ENCODE measurements around the gene FBXO22.
"Not testable (repeated sequence)": the region's sequence is repeated elsewhere in the genome, so short reads cannot be mapped to it uniquely, and the experiment has no call there.

The FBXO22 gene

DNA sequence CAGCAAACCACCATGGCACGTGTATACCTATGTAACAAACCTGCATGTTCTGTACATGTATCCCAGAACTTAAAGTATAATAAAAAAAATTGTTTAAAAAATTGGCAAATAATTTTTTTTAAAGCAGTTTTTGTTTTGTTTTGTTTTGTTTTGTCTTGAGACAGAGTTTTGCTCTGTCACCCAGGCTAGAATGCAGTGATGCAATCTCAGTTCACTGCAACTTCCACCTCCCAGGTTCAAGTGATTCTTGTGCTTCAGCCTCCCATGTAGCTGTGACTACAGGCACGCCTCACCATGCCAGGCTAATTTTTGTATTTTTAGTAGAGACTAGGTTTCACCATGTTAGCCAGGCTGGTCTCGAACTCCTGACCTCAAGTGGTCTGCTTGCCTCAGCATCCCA is 81.0 kb downstream of the FBXO22 start:
- DNase-seq: not testable (repeated sequence)

DNA sequence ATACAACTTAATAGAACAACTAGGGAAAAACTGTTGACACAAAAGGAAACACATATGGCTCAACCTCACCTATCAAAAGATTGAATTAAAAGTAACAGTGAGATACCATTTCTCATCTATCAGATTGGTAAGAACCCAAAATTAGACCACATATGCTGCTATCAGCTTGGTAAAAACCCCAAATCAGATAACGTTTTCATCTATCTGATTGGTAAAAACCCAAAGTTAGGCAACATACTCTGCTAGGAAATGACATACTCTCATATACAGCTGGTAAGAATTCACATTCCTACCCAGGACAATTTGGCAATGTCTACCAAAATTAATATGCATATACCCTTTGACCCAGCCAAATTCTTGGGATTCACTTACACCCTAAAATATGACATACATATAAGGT is 82.3 kb downstream of the FBXO22 start:
- no peak for DNase-seq

DNA sequence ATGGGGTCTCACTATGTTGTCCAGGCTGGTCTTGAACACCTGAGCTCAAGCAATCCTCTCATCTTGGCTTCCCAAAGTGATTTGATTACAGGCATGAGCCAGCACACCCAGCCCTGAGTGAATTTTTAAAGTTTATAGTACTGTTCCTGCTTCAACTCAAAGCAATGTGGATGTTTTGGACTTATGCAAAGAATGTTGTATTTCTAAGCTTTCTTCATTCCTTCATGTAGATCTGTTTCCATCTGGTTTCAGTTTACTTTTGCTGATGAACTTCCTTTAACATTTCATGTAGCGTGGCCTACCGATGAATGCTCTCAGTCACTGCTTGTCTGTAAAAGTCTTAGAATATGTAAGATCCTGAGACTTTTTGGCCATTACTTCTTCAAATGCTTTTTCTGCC is 85.4 kb downstream of the FBXO22 start:
- no peak for DNase-seq

DNA sequence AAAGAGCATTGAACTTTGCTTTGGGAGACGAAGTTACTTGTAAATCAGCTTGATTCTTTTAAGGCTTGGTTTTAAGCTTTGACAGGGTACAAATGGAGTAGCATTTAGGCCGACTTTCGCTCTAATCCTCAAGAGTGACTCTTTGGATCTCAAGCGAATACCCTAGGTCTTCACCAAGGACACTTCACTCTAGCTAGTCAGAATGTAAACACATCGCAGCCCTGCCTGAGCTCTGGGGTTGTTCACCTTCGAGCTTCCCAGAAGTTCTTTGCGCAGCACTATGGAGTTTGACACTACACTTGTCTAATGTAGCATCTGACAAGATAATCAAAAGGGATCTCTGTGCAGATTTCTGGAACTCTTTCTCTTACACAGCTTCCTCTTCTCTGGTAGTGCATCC is 86.2 kb downstream of the FBXO22 start:
- no peak for DNase-seq

All from activated T-cell treated with anti-CD3 and anti-CD28 coated beads, Interleukin-2, amount 50 U/mL, for 48 hours (primary cell).